D721Med (cell line): ENCODE data around the gene RPS15.

Experiments
- DNase-seq: peaks from one replicate; pipeline ENCODE4 v3.0.0; 2011; ENCODE audit warnings: low spot score; ENCODE audit not compliant: insufficient read length
- FAIRE-seq: peaks from 2 replicates; lab custom pipeline; 2011; peaks lifted over from hg19 to GRCh38; lab: Jason Lieb, UNC
- TF ChIP-seq, protein P1 (sequence below): IDR thresholded peaks from 2 replicates; pipeline ENCODE4 v1.5.1; 2012; ENCODE audit warnings: mild to moderate bottlenecking, control low read depth; ENCODE audit not compliant: insufficient read depth; ENCODE audit errors: missing control alignments

Gene RPS15

DNA sequence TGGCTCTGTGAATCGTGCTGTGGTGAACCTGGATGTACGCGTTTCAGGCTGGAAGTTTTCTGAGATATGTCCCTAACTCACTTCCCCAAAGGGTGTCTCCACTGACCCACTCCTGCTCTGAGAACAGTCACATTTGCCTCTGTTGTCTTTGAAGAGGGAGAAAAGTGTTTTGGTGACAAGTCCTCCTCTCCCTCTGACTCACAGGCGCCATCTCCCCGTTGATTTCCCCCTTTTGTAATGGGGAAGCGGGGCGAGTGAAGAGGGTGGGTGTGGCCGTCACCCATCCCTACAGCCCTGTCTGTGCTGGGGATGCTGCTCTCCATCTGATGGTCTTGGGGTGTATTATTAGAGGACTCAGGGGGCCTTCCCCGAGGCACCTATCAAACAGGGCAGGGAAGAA is 21.3 kb downstream of the RPS15 start:
- FAIRE-seq = no peak
- DNase-seq = no peak
- TF ChIP-seq, protein P1, sequence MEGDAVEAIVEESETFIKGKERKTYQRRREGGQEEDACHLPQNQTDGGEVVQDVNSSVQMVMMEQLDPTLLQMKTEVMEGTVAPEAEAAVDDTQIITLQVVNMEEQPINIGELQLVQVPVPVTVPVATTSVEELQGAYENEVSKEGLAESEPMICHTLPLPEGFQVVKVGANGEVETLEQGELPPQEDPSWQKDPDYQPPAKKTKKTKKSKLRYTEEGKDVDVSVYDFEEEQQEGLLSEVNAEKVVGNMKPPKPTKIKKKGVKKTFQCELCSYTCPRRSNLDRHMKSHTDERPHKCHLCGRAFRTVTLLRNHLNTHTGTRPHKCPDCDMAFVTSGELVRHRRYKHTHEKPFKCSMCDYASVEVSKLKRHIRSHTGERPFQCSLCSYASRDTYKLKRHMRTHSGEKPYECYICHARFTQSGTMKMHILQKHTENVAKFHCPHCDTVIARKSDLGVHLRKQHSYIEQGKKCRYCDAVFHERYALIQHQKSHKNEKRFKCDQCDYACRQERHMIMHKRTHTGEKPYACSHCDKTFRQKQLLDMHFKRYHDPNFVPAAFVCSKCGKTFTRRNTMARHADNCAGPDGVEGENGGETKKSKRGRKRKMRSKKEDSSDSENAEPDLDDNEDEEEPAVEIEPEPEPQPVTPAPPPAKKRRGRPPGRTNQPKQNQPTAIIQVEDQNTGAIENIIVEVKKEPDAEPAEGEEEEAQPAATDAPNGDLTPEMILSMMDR = no peak

DNA sequence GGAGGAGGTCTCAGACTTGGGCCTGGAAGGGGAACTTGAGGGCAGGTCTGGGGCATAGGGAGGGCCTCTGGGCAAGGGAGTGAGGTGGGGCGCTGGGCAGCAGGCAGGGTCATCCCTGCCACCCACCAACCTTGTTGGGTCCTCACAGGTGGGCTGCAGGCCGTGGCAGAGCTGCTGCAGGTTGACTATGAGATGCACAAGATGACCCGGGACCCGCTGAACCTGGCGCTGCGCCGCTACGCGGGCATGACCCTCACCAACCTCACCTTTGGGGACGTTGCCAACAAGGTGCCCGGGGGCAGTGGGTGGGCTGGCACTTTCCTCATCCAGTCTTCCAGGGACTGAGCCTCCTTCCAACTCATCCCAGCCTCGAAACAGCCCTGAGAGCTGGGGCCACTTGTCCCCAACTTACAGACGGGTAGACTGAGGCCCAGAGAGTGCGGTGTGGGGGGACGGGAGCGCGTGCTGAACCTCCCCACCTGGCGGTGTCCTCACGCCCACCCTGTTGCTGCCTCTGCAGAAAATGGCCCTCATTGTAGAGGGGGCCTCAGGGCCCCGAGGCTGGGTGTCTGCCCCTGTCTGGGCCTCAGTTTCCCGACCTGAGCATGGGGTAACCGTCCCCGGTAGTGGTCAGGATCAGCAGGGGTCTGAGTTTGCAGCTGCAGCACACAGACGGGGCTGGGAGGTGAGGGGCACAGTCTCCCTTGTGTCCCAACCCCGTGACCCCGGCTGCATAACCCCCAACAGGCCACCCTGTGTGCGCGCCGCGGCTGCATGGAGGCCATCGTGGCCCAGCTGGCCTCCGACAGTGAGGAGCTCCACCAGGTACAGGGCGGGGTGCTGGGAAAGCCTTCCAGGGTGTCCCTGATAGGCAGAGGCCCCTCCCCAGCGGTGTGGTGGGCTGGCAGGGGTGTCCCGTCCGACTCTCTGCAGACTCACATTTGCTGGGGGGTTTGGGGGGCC is 22.1 kb downstream of the RPS15 start:
- DNase-seq = no peak
- TF ChIP-seq, protein P1 = no peak
- FAIRE-seq = no peak

DNA sequence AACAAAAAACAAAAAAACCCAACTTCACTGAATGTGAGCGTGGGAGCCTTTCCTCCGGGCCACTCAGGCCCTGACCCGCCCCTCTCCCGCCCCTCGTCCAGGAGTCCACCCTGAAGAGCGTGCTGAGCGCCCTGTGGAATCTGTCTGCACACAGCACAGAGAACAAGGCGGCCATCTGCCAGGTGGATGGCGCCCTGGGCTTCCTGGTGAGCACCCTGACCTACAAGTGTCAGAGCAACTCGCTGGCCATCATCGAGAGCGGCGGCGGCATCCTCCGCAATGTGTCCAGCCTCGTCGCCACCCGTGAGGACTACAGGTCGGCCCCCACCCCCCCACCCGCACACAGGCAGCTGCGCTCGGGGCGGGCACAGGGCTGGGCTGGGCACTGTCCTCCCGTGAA is 23.7 kb downstream of the RPS15 start:
- TF ChIP-seq, protein P1 = no peak
- DNase-seq (no peak), FAIRE-seq (no peak)

DNA sequence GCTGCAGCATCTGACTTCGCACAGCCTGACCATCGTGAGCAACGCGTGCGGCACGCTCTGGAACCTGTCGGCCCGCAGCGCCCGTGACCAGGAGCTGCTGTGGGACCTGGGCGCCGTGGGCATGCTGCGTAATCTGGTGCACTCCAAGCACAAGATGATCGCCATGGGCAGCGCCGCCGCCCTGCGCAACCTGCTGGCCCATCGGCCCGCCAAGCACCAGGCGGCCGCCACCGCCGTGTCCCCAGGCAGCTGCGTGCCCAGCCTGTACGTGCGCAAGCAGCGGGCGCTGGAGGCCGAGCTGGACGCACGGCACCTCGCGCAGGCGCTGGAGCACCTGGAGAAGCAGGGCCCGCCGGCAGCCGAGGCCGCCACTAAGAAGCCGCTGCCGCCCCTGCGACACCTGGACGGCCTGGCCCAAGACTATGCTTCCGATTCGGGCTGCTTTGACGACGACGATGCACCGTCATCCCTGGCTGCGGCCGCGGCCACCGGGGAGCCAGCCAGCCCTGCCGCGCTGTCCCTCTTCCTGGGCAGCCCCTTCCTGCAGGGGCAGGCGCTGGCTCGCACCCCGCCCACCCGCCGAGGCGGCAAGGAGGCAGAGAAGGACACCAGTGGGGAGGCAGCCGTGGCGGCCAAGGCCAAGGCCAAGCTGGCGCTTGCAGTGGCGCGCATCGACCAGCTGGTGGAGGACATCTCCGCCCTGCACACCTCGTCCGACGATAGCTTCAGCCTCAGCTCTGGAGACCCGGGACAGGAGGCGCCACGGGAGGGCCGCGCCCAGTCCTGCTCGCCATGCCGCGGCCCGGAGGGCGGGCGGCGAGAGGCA is 27.2 kb downstream of the RPS15 start:
- no peak for FAIRE-seq
- TF ChIP-seq, protein P1 = peak; percentile 16
- DNase-seq = no peak

DNA sequence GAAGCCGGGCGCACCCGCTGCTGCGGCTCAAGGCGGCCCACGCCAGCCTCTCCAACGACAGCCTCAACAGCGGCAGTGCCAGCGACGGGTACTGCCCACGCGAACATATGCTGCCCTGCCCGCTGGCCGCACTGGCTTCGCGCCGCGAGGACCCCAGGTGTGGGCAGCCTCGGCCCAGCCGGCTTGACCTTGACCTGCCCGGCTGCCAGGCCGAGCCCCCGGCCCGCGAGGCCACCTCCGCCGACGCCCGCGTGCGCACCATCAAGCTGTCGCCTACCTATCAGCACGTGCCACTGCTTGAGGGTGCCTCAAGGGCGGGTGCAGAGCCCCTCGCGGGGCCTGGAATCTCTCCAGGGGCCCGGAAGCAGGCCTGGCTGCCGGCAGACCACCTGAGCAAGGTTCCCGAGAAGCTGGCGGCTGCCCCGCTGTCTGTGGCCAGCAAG is 27.8 kb downstream of the RPS15 start:
- FAIRE-seq (no peak), DNase-seq (no peak)
- TF ChIP-seq, protein P1 = no peak

DNA sequence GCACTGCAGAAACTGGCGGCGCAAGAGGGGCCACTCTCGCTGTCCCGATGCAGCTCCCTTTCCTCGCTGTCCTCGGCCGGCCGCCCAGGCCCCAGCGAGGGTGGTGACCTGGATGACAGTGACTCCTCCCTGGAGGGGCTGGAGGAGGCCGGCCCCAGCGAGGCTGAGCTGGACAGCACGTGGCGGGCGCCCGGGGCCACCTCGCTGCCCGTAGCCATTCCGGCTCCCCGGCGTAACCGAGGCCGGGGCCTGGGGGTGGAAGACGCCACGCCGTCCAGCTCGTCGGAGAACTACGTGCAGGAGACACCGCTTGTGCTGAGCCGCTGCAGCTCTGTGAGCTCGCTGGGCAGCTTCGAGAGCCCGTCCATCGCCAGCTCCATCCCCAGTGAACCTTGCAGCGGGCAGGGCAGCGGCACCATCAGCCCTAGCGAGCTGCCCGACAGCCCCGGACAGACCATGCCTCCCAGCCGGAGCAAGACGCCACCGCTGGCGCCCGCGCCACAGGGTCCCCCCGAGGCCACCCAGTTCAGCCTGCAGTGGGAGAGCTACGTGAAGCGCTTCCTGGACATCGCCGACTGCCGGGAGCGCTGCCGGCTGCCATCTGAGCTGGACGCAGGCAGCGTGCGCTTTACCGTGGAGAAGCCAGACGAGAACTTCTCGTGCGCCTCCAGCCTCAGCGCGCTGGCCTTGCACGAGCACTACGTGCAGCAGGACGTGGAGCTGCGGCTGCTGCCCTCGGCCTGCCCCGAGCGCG is 28.4 kb downstream of the RPS15 start:
- DNase-seq (no peak), FAIRE-seq (no peak)
- TF ChIP-seq, protein P1 = no peak
